Islet precursor cell (in vitro differentiated cells): ENCODE results near the gene PTPRU.
"Not testable (repeated sequence)": the region's sequence is repeated elsewhere in the genome, so short reads cannot be mapped to it uniquely, and the experiment has no call there.

Experiments
- DNase-seq: peaks from one replicate; pipeline ENCODE4 v3.0.0-alpha.2; 2018

PTPRU gene

DNA sequence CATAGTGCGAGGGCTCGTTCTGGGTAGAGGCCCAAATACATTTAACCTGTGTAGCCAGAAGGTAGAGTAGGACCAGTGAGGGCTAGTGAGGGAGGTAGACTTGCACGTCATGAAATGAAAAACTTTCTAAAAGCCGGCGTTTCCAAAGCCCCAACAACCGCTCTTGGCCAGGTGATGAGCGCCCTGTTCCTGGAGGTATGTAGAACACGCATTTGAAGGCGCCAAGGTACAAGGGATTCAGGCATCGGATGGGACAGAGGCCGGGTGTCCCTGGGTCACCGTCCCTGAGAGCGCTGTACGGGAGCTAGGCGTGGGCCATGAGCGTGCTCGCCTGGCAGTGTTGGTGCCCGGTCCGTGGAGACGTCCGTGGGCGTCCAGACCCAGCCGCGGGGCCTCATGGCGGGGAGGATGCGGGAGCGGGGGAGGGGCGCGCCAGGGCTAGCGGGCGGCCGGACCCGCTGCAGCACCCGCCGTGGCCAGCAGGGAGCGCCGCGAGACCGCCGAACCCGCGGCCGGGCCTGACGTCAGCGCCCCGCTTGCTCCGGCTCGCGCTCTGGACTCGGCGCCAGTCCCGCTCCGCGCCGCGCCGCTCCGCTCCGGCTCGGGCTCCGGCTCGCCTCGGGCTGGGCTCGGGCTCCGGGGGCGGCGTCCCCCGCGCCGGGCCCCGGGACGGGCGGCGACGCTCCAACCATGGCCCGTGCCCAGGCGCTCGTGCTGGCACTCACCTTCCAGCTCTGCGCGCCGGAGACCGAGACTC lies at the start of gene PTPRU:
TSS of gene PTPRU (plus strand) at position 568 of the 757 bp plus-strand sequence. CDS start at position 691, 123 bp downstream.
- peak; percentile 82 for DNase-seq

GRCh38 chr1:29186707-29187106 lies 49.6 kb upstream of the PTPRU start:
- DNase-seq, result peak; percentile 49

DNA sequence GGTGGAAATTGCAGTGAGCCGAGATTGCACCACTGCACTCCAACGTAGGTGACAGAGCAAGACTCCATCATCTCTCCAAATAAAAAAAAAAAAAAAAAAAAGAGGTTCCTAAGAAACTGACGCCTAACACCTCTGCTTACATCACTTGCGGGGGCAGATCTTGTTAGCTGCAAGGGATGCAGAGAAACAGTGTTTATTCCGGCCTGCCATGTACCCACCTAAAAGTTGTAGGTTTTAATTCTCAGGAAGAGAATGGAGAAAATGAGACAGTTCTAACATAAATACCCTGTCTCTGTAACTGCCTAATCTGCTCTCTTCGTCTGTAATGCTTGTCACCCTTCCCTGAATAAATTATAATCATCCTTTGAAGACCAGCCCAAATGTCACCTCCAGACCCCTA lies 45.6 kb upstream of the PTPRU start:
- DNase-seq, result no peak

DNA sequence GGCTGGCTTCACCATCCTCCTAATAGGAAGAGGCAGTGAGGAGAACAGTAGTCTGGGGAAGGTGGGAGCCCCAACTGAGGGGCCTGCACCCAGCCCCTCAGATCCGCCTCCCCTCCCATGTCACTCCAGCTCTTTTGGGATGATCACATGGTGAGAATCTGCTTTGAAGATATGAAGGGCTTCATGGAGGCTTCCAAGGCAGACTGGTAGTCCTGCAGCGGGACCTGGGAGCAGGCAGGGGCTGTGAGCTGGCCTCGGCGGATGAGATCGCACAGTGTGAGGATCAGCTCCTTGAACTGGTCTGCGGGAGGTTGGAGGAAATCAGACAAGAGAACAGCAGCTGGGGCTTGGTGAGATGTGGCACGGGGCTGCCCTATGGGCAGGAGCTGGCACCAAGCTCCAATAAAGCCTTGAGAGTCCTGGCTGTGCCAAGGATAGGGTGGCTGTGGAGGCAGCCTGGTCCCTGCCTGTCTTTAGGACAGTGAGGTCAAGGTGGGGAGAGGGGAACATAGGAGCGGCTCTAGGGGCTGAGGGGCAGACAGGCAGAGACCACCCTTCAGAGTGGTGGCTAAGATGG lies 42.4 kb upstream of the PTPRU start:
- DNase-seq, result no peak

DNA sequence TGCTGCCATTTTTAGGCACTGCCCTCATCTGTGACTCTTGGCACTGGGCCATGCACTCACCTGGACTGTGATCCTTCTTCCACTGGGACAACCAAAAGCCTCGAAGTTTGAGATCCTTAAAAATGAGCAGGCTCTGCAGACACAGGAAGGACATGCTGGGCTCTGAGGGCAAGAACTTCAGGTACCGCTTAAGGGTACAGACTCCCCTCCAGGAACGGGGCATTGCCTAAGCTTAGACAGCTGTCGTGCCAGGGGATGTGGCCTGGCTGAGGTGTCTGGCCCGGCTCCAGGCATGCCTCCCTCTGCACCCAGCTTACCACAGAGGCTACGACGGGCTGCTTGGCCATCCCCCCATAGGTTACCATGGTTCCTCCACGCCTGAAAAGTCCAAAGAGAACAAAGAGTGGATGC lies 40.4 kb upstream of the PTPRU start:
- DNase-seq, result no peak

DNA sequence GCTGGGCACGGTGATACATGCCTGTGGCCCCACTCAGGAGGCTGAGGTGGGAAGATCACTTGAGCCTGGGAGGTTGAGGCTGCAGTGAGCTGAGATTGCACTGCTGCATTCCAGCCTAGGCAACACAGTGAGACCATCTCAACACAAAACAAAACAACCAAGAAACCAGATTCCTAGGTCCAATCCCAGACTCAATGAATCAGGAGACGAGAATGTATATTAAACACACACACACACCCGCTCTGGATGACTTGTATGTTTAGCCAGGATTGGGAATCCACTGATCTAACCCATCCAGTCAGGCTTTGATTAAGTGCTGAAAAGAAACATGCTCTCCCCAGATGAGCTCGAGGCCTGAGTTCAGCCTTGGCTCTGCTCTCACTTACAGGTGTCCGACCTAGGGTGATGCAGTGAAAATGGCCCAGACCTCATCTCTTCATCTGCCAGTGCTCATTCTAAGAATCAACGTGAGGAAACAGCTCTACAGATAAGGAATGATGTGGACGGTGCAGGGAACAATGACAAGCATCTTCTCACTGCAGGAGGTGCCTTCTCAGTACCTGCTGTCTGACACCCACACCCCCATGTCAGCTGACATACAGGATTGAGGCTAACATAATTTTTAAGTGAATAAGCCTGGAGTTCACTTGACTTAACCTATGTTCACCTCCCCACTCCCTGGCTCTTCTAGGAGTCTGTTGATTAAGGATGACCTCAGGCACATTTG lies 39.3 kb upstream of the PTPRU start:
- DNase-seq, result peak; percentile 68

DNA sequence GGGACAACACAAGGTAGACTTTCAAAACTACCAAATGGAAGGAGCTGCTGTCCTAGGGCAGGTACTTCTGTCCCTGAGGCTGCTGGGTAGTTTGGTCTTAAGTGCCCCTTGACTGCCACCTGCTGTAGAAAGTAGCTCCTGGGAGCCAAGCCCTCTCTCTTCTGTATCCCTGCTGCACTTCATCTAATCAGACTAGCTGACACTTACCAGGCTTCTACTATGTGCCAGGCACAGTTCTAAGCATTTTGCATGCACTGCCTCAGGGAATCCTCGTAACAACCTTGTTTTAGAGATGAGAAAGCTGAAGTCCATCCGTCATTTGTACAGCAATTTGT lies 38.8 kb upstream of the PTPRU start:
- DNase-seq, result peak; percentile 88

- DNase-seq, result no peak
Measured at GRCh38 chr1:29197993-29198392, 38.3 kb upstream of the PTPRU start.

- DNase-seq, result no peak
Measured at GRCh38 chr1:29200906-29201594, 35.3 kb upstream of the PTPRU start.

DNA sequence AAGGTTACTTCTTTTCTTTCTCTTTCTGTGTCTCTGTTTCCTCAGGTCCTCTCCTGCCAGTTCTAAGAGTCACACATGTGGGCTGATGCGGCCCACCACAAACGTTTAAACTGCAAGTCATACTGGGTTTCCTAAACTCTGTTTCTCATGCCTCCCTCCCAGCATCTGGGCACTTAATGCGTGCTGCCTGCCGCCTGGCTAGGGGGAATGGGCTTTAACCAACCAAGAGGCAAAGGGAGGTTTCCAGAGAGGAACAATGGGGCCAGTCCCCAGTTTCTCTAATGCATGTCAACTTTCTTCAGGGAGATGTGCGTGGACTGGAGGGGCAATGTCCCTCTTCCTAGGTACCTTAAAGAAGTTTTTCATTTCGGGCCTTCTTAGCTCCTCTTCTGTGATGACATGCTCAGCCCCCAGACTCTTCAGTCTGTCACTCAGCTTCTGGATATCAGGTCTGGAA lies 34.7 kb upstream of the PTPRU start:
- no peak for DNase-seq

GRCh38 chr1:29202053-29202452 lies 34.3 kb upstream of the PTPRU start:
- DNase-seq, result no peak

- DNase-seq, result peak; percentile 98
Measured at GRCh38 chr1:29202584-29203340, 33.6 kb upstream of the PTPRU start.

DNA sequence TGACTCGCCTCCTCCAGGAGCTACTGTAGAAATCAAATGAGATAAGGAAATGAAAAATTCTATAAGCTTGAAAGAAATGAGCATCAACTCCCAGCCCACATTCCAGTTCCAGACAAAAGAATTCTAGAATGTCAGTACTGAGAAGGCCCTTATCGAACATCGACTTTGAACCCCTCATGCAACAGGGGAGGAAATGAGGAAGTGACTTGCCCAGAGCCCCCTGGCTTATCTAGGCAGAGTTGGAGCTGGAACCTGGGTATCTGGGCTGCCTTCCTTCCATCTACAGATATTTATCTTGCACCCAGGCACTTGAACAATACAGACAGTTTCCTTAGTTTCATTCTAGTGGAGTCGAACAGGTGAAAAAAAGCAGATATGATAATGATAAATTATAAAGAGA lies 27.9 kb upstream of the PTPRU start:
- DNase-seq, result no peak

GRCh38 chr1:29209173-29209572 lies 27.1 kb upstream of the PTPRU start:
- DNase-seq, result no peak

GRCh38 chr1:29210278-29211085 lies 25.8 kb upstream of the PTPRU start:
- DNase-seq, result no peak

- no peak for DNase-seq
Measured at GRCh38 chr1:29211086-29212030, 25.0 kb upstream of the PTPRU start.

GRCh38 chr1:29213055-29213454 lies 23.3 kb upstream of the PTPRU start:
- no peak for DNase-seq

- no peak for DNase-seq
Measured at GRCh38 chr1:29217633-29218032, 18.7 kb upstream of the PTPRU start.

GRCh38 chr1:29218223-29218622 lies 18.1 kb upstream of the PTPRU start:
- DNase-seq, result no peak

DNA sequence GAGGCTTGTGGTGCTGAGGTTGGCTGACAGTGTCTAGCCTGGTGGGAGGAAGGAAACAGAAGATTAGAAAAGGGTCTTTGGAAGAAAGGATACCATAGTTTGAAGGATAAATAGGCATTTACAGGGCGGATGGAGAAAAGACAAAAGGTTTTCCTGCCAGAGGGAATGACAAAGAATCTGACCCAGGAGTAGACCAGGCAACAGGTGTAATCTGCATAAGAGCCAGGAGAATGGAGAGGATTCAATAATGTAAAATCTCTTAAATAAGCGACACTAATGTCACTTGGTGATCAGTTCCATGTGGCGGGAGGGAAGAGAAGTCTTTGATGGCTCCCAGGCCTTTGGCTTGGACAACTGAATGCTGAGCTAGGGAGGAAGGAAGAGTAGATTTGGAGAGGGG lies 15.0 kb upstream of the PTPRU start:
- no peak for DNase-seq

- not testable (repeated sequence) for DNase-seq
Measured at GRCh38 chr1:29222260-29222659, 14.1 kb upstream of the PTPRU start.
